NCI-H748 treated with DMSO at 0.1 percent for 48 hours (cell line): ENCODE data around the gene ZMIZ1.

Experiments
- DNase-seq: peaks from one replicate; lab custom pipeline; 2025; lab: John Stamatoyannopoulos, UW

The ZMIZ1 gene

DNA sequence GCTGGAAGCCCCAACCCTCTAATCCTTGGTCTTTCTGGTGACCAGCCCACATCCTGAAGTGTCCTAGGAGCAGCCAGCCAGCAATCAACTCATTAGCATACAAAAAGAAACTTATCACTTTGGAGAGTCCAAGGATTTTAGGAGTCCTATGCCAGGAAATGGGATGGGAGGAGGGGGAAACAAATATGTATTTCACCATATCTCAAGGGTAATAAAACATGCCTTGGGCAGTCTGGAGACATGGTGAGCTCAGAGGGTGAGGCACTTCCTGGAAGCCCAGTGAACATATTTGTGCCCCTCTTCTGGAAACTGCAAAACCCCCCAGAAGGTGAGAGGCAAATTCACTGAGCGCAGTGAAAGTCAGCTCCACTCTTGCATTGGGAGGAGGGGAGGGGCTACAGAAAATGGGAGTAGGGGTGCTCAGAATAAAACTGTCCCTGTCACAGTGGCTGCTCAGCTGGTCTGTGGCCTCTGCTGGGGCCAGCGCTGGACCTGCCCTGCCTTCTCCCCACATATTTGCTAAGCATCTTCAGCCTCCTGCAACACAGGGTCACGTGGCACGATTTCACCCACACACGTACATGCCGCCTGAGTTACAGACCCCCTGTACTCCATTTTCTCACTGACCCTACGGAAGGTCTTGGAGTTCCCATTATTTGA, 17.7 kb upstream of the ZMIZ1 start:
- DNase-seq = no peak

GRCh38 chr10:79051766-79052165, 17.0 kb upstream of the ZMIZ1 start:
- DNase-seq = no peak

DNA sequence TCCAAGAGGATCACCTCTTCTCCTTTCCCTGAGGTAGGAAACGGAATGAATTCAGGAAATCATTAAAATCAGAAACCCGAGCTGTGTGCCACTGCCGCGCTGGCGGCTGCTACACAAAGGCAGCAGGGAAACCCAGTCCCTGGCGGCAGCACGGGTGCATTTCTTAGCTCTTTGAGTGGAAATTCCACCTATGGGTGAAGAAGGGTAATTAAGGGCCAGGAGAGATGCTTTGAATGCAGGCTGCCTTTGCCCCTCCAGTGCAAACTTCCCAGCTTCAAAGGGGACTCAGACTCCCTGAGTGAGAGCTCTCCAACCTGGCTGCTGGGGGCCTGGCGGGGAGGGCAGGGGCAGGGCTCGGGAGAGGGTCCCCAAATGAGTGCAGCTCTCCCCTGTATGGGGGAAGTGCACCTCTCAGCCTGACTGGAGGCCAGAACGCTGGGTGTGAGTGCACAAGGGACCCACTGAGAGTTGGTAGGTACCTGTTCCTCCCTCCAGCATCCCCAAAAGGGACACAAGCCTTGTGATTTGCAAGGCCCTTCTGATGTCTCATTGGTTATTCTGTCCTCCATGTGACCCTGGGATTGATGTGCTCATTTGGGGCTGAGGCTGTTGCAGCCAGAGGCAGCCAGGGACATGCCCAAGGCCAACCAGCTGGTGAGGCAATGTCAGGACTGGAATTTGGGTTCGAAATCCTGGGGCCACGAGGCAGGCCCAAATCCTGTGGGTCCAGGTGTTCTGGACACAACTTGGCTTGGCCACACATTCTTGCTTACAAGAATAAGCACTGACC, 16.3 kb upstream of the ZMIZ1 start:
- no peak for DNase-seq

GRCh38 chr10:79053081-79053434, 15.7 kb upstream of the ZMIZ1 start:
- no peak for DNase-seq

- DNase-seq = no peak
Measured at GRCh38 chr10:79053481-79054202, 15.1 kb upstream of the ZMIZ1 start.

- DNase-seq = no peak
Measured at GRCh38 chr10:79054203-79055099, 14.3 kb upstream of the ZMIZ1 start.

- no peak for DNase-seq
Measured at GRCh38 chr10:79055100-79055782, 13.5 kb upstream of the ZMIZ1 start.

DNA sequence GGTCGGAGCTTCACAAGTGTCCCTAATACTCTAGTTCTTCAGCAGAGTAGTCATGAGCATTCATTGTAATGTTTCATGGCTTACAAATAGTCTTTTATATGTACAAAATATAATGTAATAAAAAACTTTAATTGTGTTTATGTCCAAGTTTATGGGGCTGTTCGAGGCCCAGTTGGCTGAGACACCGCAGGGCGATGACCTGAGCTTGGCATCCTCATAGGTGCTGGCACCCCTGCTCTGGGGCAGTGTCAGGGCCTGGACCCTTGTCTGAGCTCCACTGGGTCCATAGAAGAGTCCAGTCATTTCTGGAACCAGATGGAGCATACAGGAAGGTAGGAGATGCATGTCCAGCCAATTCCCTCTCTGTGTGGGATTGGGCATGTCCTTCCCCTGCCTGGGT, 12.9 kb upstream of the ZMIZ1 start:
- no peak for DNase-seq

GRCh38 chr10:79056361-79056735, 12.4 kb upstream of the ZMIZ1 start:
- no peak for DNase-seq

DNA sequence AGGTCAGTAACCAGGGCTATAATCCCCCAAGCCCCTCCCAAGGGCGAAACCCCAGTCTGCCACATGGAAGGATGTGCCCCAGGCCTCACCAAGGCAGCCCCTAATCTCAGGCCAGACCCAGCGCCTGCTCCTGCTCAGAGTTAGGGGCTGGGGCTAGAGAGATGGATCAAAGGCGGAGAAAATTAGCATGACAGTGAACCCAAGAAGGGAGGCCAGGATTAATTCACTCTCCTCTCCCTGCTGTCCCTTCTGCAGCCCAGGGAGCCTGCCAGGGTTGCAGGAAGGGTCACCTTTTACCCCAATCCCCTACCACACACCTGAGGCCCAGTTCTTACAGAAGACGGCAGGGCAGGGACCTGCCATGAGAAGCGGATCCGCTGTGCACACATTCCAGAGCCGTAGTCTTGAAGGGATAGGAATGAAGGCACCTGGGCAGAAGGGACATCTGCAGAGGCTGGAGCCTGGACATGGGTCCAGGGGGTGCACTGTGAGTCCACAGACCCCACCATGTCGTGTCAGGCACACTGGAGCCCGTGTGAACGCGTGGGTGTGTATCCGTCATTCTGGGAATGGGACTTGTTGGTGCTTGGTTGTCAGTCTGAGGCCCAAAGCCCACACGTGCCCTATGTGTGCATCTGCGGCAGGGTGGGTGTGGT, 11.9 kb upstream of the ZMIZ1 start:
- no peak for DNase-seq

DNA sequence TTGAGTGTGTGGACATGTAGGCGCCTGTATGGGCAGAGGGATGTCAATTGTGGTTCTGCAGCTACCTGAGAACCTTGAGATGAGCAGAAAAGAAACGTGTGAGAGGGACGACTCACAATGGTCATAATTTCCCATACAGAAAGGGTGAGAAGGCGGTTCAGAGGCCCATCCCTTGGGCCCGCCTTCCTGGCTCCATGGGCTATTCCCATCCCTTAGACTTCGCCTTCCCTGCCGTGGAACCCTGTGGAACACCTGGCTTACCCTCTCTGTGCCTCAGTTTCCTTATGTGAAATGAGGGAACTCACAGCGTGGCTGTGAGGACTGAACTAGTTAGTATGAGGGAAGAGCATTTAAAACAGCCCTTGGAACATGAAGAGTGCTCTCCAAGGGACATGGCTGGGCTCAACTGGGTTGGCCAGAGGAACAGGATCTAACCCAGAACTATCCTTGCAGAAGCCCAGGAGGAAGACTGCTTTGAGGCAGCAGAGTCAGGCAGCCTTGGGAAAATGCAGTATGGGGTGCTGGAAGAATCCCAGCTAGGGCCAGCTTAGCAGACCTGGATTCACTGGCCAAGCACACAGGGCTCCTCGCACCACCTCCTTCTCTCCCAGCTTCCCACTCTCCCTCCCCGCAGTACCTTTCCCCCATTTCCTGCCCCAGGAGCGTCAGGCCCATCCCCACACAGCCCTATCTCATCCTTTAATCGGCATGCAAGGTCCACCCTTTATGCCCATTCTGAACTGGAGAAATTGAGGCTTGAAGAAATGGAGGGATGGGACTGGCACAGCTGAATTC, 11.1 kb upstream of the ZMIZ1 start:
- DNase-seq = no peak

- DNase-seq = no peak
Measured at GRCh38 chr10:79058899-79059841, 9.6 kb upstream of the ZMIZ1 start.

DNA sequence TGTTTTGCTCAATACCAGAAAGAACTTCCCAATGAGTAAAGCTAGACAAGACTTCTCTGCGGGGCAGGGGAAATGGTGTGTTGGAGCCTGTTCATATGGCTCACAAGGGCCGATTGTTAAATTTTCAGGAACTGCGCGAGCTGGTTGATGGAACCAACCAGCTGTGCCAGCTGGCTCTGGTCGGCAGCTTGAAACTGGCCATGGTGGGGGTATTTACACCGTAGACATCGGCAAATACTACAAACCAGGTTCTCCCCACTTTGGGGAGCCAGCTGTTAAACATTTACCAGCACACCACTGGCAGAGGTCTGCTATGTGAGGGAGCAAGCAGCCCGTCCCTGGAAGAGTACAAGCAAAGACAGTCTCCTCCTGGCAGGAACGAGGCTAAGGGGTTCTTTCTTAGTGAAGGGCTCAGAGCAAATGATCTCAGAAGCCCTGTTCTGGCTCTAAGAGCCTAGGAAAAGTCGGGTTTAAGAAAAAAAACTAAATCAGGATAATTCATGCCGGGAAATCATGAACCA, 8.8 kb upstream of the ZMIZ1 start:
- DNase-seq = no peak

DNA sequence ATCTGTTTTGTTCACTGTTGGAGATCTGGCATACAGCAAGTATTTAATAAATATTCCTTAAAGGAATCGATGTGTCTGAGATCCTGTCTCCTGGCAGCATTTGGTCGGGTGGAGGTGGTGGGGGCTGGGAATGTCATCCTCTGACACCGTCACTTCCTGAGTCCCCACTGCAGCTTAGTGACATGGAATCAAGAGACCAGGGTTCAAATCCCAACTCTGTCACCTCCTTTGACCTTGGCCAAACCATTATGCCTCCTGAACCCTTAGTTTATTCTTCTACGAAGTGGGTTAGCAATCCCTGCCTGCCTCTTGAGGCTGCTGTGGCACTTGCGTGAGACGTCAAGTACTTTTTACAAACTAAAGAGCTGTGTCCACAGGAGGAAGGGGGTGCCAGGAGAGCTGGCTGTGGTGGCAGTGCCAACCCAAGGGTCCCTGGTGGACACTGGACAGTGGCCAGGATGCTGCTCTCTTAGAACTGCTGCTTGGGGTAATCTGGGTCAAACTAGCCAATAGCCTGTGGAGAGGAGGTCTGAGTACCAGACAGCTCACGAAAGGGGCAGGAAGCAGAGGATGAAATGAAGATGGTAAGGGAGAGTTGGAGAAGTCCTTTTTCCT, 8.0 kb upstream of the ZMIZ1 start:
- no peak for DNase-seq

DNA sequence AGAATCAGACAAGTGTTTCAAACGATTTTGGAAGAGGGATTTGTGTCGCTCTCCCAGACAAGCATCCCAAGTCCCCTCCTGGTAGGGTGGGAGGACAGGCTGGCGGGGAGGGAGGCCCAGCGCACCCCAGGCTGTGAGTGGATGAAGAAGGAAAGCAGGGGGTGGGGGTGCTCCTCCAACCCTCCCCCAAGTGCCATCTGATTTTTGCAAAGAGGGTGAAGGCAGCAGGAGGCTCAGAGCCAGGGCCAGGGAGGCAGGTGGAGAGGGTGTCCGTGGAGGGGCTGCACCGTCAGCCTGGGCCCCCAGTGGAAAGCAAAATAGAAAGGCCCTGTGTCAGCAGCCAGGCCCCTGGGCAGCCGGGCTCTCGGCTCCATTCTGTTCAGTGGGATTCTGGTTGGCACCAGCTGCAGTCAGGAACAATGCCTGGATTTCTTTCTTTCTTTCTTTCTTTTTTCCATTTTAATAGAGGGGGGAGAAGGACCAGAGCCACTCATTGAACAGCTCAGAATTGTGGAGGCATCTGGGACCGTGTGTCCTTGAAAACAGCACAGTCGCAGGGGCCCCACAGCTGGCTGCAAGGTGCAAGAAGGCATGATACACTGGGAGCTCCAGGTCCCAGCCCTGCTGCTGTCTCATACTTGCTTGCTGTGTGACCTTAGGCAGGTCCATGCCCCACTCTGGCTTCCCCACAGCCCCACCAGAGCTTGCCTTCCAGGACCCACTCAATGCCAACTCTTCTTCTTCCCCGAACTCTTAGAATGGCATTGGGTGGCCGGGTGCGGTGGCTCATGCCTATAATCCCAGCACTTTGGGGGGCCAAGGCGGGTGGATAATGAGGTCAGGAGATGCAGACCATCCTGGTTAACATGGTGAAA, 7.1 kb upstream of the ZMIZ1 start:
- no peak for DNase-seq

DNA sequence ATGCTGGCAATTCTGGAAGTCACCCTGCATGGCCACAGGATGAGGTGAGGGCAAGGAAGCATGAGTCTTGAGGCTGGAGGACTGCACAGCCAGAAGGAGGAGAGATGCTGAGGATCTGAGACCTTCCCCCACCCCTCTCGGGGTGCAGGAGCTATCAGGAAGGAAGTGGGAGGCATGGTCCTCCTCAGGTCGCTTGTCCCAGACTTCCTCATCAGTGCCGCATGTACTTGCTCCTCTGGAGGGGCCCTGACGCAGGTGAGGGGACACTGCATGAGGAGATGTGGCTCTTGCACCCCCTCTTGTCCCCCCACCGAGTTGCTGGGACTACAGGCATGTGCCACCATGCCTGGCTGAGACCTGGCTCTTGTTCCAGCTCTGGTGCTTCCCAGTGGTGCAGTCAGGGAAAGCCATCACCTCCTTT, 5.7 kb upstream of the ZMIZ1 start:
- DNase-seq = no peak
